ENCODE results near the gene RBMXL2. TPM values are rescaled to one million over a fixed set of nuclear protein-coding genes. Genes with fewer than 3 reads are reported as not detected.

The RBMXL2 gene
- total RNA-seq: not detected in 2 replicates

GRCh38 chr11:7088921-7089320 is at the start of gene RBMXL2:
RBMXL2 (plus strand) TSS chr11:7088998; CDS start chr11:7089121, 123 bp downstream.

Other genes with a start within 250 kb of the RBMXL2 start
- gene OR10A5, start 243.3 kb upstream of the RBMXL2 start, total RNA-seq: not detected in 2 replicates
- not detected in 2 replicates for gene OR10A2, start 225.9 kb upstream of the RBMXL2 start, total RNA-seq
- gene OR10A4, start 212.4 kb upstream of the RBMXL2 start, total RNA-seq: not detected in 2 replicates
- gene OR2D2, start 196.5 kb upstream of the RBMXL2 start, total RNA-seq: 0.32 TPM in 1 of 2 replicates, not detected in the other
- gene OR2D3, start 168.0 kb upstream of the RBMXL2 start, total RNA-seq: not detected in 2 replicates
- gene ZNF215, start 162.6 kb upstream of the RBMXL2 start, total RNA-seq: 0.80 and 3.0 TPM in 2 replicates
- gene ZNF214, start 68.7 kb upstream of the RBMXL2 start, total RNA-seq: 1.8 and 4.9 TPM in 2 replicates
- under 0.01 TPM in 1 of 2 replicates, not detected in the other for gene NLRP14, start 68.5 kb upstream of the RBMXL2 start, total RNA-seq
- not detected in 2 replicates for gene SYT9, start 162.9 kb downstream of the RBMXL2 start, total RNA-seq